ENCODE measurements around the gene PCBP4.

The PCBP4 gene

GRCh38 chr3:51971350-51971749, 4.1 kb upstream of the PCBP4 start:
- no peak for DNase-seq (ENCODE audit: low read depth in 2 of 2)

- DNase-seq (ENCODE audit: low read depth in 2 of 2) = no peak
Measured at GRCh38 chr3:51970606-51971300, 3.5 kb upstream of the PCBP4 start.

- no peak for DNase-seq (ENCODE audit: low read depth in 2 of 2)
Measured at GRCh38 chr3:51969841-51970240, 2.6 kb upstream of the PCBP4 start.

- no peak for DNase-seq (ENCODE audit: low read depth in 2 of 2)
Measured at GRCh38 chr3:51968883-51969678, 1.8 kb upstream of the PCBP4 start.

GRCh38 chr3:51968170-51968775, 1.0 kb upstream of the PCBP4 start:
- no peak for DNase-seq (ENCODE audit: low read depth in 2 of 2)

- no peak for DNase-seq (ENCODE audit: low read depth in 2 of 2)
Measured at GRCh38 chr3:51966922-51967383, 301 bp downstream of the PCBP4 start.

GRCh38 chr3:51966486-51966885, 768 bp downstream of the PCBP4 start:
- DNase-seq (ENCODE audit: low read depth in 2 of 2) = no peak

GRCh38 chr3:51966016-51966415, 1.2 kb downstream of the PCBP4 start:
- DNase-seq (ENCODE audit: low read depth in 2 of 2) = no peak

- no peak for DNase-seq (ENCODE audit: low read depth in 2 of 2)
Measured at GRCh38 chr3:51964521-51964920, 2.7 kb downstream of the PCBP4 start.

- no peak for DNase-seq (ENCODE audit: low read depth in 2 of 2)
Measured at GRCh38 chr3:51963951-51964451, 3.3 kb downstream of the PCBP4 start.

- no peak for DNase-seq (ENCODE audit: low read depth in 2 of 2)
Measured at GRCh38 chr3:51962854-51963530, 4.3 kb downstream of the PCBP4 start.

GRCh38 chr3:51961602-51962569, 5.4 kb downstream of the PCBP4 start:
- no peak for DNase-seq (ENCODE audit: low read depth in 2 of 2)

GRCh38 chr3:51961011-51961410, 6.2 kb downstream of the PCBP4 start:
- DNase-seq (ENCODE audit: low read depth in 2 of 2) = no peak

GRCh38 chr3:51960386-51960785, 6.9 kb downstream of the PCBP4 start:
- no peak for DNase-seq (ENCODE audit: low read depth in 2 of 2)

- no peak for DNase-seq (ENCODE audit: low read depth in 2 of 2)
Measured at GRCh38 chr3:51959651-51960050, 7.6 kb downstream of the PCBP4 start.

- no peak for DNase-seq (ENCODE audit: low read depth in 2 of 2)
Measured at GRCh38 chr3:51958603-51959521, 8.4 kb downstream of the PCBP4 start.

- no peak for DNase-seq (ENCODE audit: low read depth in 2 of 2)
Measured at GRCh38 chr3:51957520-51958205, 9.6 kb downstream of the PCBP4 start.

GRCh38 chr3:51955893-51956770, 11.1 kb downstream of the PCBP4 start:
- no peak for DNase-seq (ENCODE audit: low read depth in 2 of 2)
